WERI-Rb-1 (cell line): ENCODE results near the gene DKK3.

Experiments used
- DNase-seq: peaks from one replicate; pipeline ENCODE4 v3.0.0-alpha.2; 2020
- H3K27ac ChIP-seq: fragments of 250-450 bp; sonication (Bioruptor Pico); 2 replicates; pipeline ENCODE4 v1.5.1; 2020; ENCODE audit warnings: mild to moderate bottlenecking, moderate library complexity
- H3K27me3 ChIP-seq: fragments of 250-450 bp; sonication (Bioruptor Pico); 2 replicates; pipeline ENCODE4 v1.5.1; 2021; ENCODE audit warnings: mild to moderate bottlenecking, low read depth, moderate library complexity; ENCODE audit not compliant: insufficient read depth, severe bottlenecking
- H3K36me3 ChIP-seq: fragments of 250-450 bp; sonication (Bioruptor Pico); 2 replicates; pipeline ENCODE4 v1.5.1; 2020; ENCODE audit warnings: mild to moderate bottlenecking, moderate library complexity
- H3K4me3 ChIP-seq: 2 replicates; pipeline ENCODE4 v1.5.1; 2011; ENCODE audit warnings: low read depth, mild to moderate bottlenecking, control low read depth, low read length
- H3K9me3 ChIP-seq: fragments of 250-450 bp; sonication (Bioruptor Pico); 2 replicates; pipeline ENCODE4 v1.5.1; 2021; ENCODE audit warnings: mild to moderate bottlenecking, moderate library complexity; ENCODE audit not compliant: severe bottlenecking
- CTCF ChIP-seq: IDR thresholded peaks from 2 replicates; pipeline ENCODE4 v1.5.1; 2011; ENCODE audit warnings: low read depth, mild to moderate bottlenecking, control low read depth, inconsistent platforms, low read length

The DKK3 gene

GRCh38 chr11:11965192-11965591 lies 43.2 kb downstream of the DKK3 start:
- no peak overlapping the region for H3K4me3 ChIP-seq
- no peak overlapping the region for H3K27ac ChIP-seq
- no peak for TF ChIP-seq CTCF
- DNase-seq = no peak
- H3K27me3 ChIP-seq = no peaks in the 10 kb centered on the region
- H3K9me3 ChIP-seq = no peaks in the 10 kb centered on the region
- H3K36me3 ChIP-seq = no peaks in the 10 kb centered on the region

GRCh38 chr11:11964774-11965150 lies 43.7 kb downstream of the DKK3 start:
- no peak for TF ChIP-seq CTCF
- H3K4me3 ChIP-seq = no peak overlapping the region
- no peak overlapping the region for H3K27ac ChIP-seq
- H3K9me3 ChIP-seq = no peaks in the 10 kb centered on the region
- DNase-seq = no peak
- no peaks in the 10 kb centered on the region for H3K36me3 ChIP-seq
- no peaks in the 10 kb centered on the region for H3K27me3 ChIP-seq

- Histone ChIP-seq H3K27me3 (no peaks in the 10 kb centered on the region), H3K36me3 (no peaks in the 10 kb centered on the region), H3K4me3 (no peak overlapping the region), H3K27ac (no peak overlapping the region), H3K9me3 (no peaks in the 10 kb centered on the region)
- no peak for TF ChIP-seq CTCF
- DNase-seq = no peak
These were observed 44.3 kb downstream of the DKK3 start for GRCh38 chr11:11963842-11964773.

GRCh38 chr11:11963067-11963466 lies 45.4 kb downstream of the DKK3 start:
- DNase-seq = no peak
- Histone ChIP-seq H3K27ac (no peak overlapping the region), H3K9me3 (no peaks in the 10 kb centered on the region), H3K27me3 (no peaks in the 10 kb centered on the region), H3K4me3 (no peak overlapping the region), H3K36me3 (no peaks in the 10 kb centered on the region)
- no peak for TF ChIP-seq CTCF

GRCh38 chr11:11961399-11962028 lies 46.9 kb downstream of the DKK3 start:
- Histone ChIP-seq H3K36me3 (peaks cover 1% of the 10 kb centered on the region; the same call in 1 of the 2 replicates), H3K27me3 (no peaks in the 10 kb centered on the region), H3K27ac (no peak overlapping the region), H3K9me3 (no peaks in the 10 kb centered on the region), H3K4me3 (no peak overlapping the region)
- no peak for TF ChIP-seq CTCF
- DNase-seq = no peak
